Measurements from ENCODE around the gene TNKS2. TPM values are rescaled to one million over a fixed set of nuclear protein-coding genes. Genes with fewer than 3 reads are reported as not detected.
"Not testable (repeated sequence)": the region's sequence is repeated elsewhere in the genome, so short reads cannot be mapped to it uniquely, and the experiment has no call there.

Gene TNKS2
- total RNA-seq, 2 experiments from 2014 or later = 25.0 to 25.6 TPM

GRCh38 chr10:91843083-91843482, 44.9 kb downstream of the TNKS2 start:
- ChIA-PET CTCF (no interaction called here), POLR2A (no interaction called here)

GRCh38 chr10:91856637-91857036, 58.4 kb downstream of the TNKS2 start:
- ChIA-PET CTCF (interaction anchor here (1.4 kb wide), 1 partner anchor 36 kb away, joined by 3 read pairs; no protein-coding TSS in a partner anchor), POLR2A (no interaction called here)

GRCh38 chr10:91860885-91861284, 62.7 kb downstream of the TNKS2 start:
- ChIA-PET CTCF (no interaction called here), POLR2A (no interaction called here)

GRCh38 chr10:91864099-91864498, 65.9 kb downstream of the TNKS2 start:
- POLR2A ChIA-PET = interaction anchor here (0.7 kb wide), 1 partner anchor 330 kb away, joined by 3 read pairs; no protein-coding TSS in a partner anchor

GRCh38 chr10:91864744-91865143, 66.5 kb downstream of the TNKS2 start:
- POLR2A ChIA-PET = interaction anchor here (0.7 kb wide), 1 partner anchor 331 kb away, joined by 3 read pairs; no protein-coding TSS in a partner anchor
- CTCF ChIA-PET = interaction anchor here (0.8 kb wide), 1 partner anchor 44 kb away, joined by 4 read pairs; no protein-coding TSS in a partner anchor

More at GRCh38 chr10:91864099-91864498, 65.9 kb downstream of the TNKS2 start:
- CTCF ChIA-PET = interaction anchor here (0.8 kb wide), 1 partner anchor 44 kb away, joined by 4 read pairs; no protein-coding TSS in a partner anchor

GRCh38 chr10:91865562-91866081, 67.4 kb downstream of the TNKS2 start:
- ChIA-PET POLR2A (no interaction called here), CTCF (no interaction called here)

- ChIA-PET CTCF (no interaction called here), POLR2A (no interaction called here)
These were observed 76.9 kb downstream of the TNKS2 start for GRCh38 chr10:91875156-91875555.

- CTCF ChIA-PET = no interaction called here
- POLR2A ChIA-PET = no interaction called here
These were observed 77.6 kb downstream of the TNKS2 start for GRCh38 chr10:91875779-91876178.

GRCh38 chr10:91879515-91880170, 81.4 kb downstream of the TNKS2 start:
- POLR2A ChIA-PET = no interaction called here
- CTCF ChIA-PET = no interaction called here

GRCh38 chr10:91880310-91880709, 82.1 kb downstream of the TNKS2 start:
- CTCF ChIA-PET = no interaction called here
- POLR2A ChIA-PET = no interaction called here

- CTCF ChIA-PET = no interaction called here
- POLR2A ChIA-PET = no interaction called here
These were observed 85.6 kb downstream of the TNKS2 start for GRCh38 chr10:91883549-91884444.

- ChIA-PET CTCF (no interaction called here), POLR2A (no interaction called here)
These were observed 86.3 kb downstream of the TNKS2 start for GRCh38 chr10:91884536-91884935.

GRCh38 chr10:91885362-91886079, 87.3 kb downstream of the TNKS2 start:
- ChIA-PET CTCF (no interaction called here), POLR2A (no interaction called here)

GRCh38 chr10:91886954-91887271, 88.7 kb downstream of the TNKS2 start:
- CTCF ChIA-PET = interaction anchor here (0.9 to 1.5 kb wide), 2 partner anchors 12 to 21 kb away, joined by 3 to 7 read pairs; partner anchors contain the start of gene FGFBP3
- POLR2A ChIA-PET = interaction anchor here (1.0 kb wide), 1 partner anchor 21 kb away, joined by 5 read pairs; no protein-coding TSS in a partner anchor

GRCh38 chr10:91887272-91888076, 89.2 kb downstream of the TNKS2 start:
- POLR2A ChIA-PET = interaction anchor here (1.0 kb wide), 1 partner anchor 21 kb away, joined by 5 read pairs; no protein-coding TSS in a partner anchor
- CTCF ChIA-PET = interaction anchor here (0.9 to 1.5 kb wide), 2 partner anchors 12 to 21 kb away, joined by 3 to 7 read pairs; partner anchors contain the start of gene FGFBP3

- ChIA-PET CTCF (no interaction called here), POLR2A (no interaction called here)
These were observed 93.1 kb downstream of the TNKS2 start for GRCh38 chr10:91891125-91892001.

GRCh38 chr10:91893051-91893450, 94.8 kb downstream of the TNKS2 start:
- ChIA-PET CTCF (interaction anchor here (0.5 to 1.6 kb wide), 2 partner anchors 36 to 60 kb away, joined by 3 read pairs; no protein-coding TSS in a partner anchor), POLR2A (interaction anchor here (0.5 kb wide), 1 partner anchor 71 kb away, joined by 4 read pairs; no protein-coding TSS in a partner anchor)

GRCh38 chr10:91894261-91894685, 96.0 kb downstream of the TNKS2 start:
- CTCF ChIA-PET, POLR2A ChIA-PET: not testable (repeated sequence)

All from activated CD8-positive, alpha-beta memory T cell treated with anti-CD3 and anti-CD28 coated beads for 36 hours (primary cell).